HepG2 (cell line): ENCODE data around the gene STK40. TPM values are rescaled to one million over a fixed set of nuclear protein-coding genes. Genes with fewer than 3 reads are reported as not detected.

Source experiments
- ATAC-seq: fragments of 200-7000 bp; cut with Tn5 transposase; 3 replicates; pipeline ENCODE4 v1.9.1; 2020; ENCODE audit warnings: mild to moderate bottlenecking, moderate library complexity
- BruUV-seq: library from RNA; stranded (reverse); fragments of 400-500 nt; replicated peaks from 2 replicates; lab custom pipeline; 2021; lab: Mats Ljungman, UMichigan
- CTCF ChIA-PET: fragments of 300-600 bp; formaldehyde crosslinking; extraction: SDS; loops from one replicate; lab custom pipeline; 2021; ENCODE audit warnings: low total read pairs, inconsistent platforms, low intra/inter-chr PET ratio; lab: Yijun Ruan, JAX
- POLR2A ChIA-PET: fragments of 350-600 bp; sonication (Branson Sonifier 250); formaldehyde crosslinking; loops from one replicate; lab custom pipeline; 2020; ENCODE audit warnings: antibody characterized with exemption, inconsistent platforms; lab: Yijun Ruan, JAX
- DNase-seq: peaks from one replicate; pipeline ENCODE4 v3.0.0-alpha.2; 2015; ENCODE audit warnings: low spot score
- FAIRE-seq: peaks from 3 replicates; lab custom pipeline; 2011; peaks lifted over from hg19 to GRCh38; lab: Jason Lieb, UNC
- H2AFZ ChIP-seq: one replicate; pipeline ENCODE4 v1.6.1; 2011; ENCODE audit warnings: low read length, inconsistent platforms
- H3K27ac ChIP-seq: fragments of 300-600 bp; 3 replicates; pipeline ENCODE4 v1.8.0; 2011; ENCODE audit warnings: mixed run types, mild to moderate bottlenecking, mixed read lengths, low read length, inconsistent platforms; ENCODE audit not compliant: insufficient read depth; ENCODE audit errors: extremely low read length
- H3K27me3 ChIP-seq, 2 experiments: fragments of 200-600 bp in 1 of 2; 2 replicates in 1 of 2; 3 replicates in 1 of 2; pipeline versions ENCODE4 v1.6.0 to v1.8.0; 2011; ENCODE audit warnings: low read length in 2 of 2, mild to moderate bottlenecking in 2 of 2, moderate library complexity in 2 of 2, inconsistent platforms in 1 of 2; ENCODE audit not compliant: insufficient read depth in 2 of 2, control insufficient read depth in 1 of 2
- H3K36me3 ChIP-seq, 2 experiments: fragments of 200-600 bp in 1 of 2; replicated peaks in 1 of 2; 2 replicates in 1 of 2; 3 replicates in 1 of 2; pipeline versions ENCODE4 v1.5.1 to v1.8.0; 2011; ENCODE audit warnings: low read length in 2 of 2, inconsistent platforms in 1 of 2; ENCODE audit not compliant: insufficient read depth in 2 of 2, control insufficient read depth in 1 of 2
- H3K4me1 ChIP-seq: 2 replicates; pipeline ENCODE4 v1.5.1; 2012; ENCODE audit warnings: low read length, inconsistent platforms; ENCODE audit not compliant: insufficient read depth
- H3K4me2 ChIP-seq: 2 replicates; pipeline ENCODE4 v1.6.0; 2011; ENCODE audit warnings: low read depth, low read length, inconsistent platforms
- H3K4me3 ChIP-seq, 3 experiments: fragments of 200-600 bp in 1 of 3; sonication (generic), shearing (Covaris generic) in 1 of 3; replicated peaks in 1 of 3; 2 replicates each; pipeline ENCODE4 v1.5.1; 2011 to 2016; ENCODE audit warnings: low read length in 3 of 3, inconsistent platforms in 2 of 3, low read depth in 2 of 3, mild to moderate bottlenecking in 2 of 3, control low read depth in 1 of 3, mixed read lengths in 1 of 3; ENCODE audit not compliant: insufficient read depth in 1 of 3
- H3K79me2 ChIP-seq: one replicate; pipeline ENCODE4 v1.6.1; 2011; ENCODE audit warnings: low read length, inconsistent platforms; ENCODE audit not compliant: insufficient read depth
- H3K9ac ChIP-seq: 2 replicates; pipeline ENCODE4 v1.6.0; 2011; ENCODE audit warnings: mild to moderate bottlenecking, low read depth, low read length, inconsistent platforms; ENCODE audit not compliant: insufficient read depth
- H3K9me3 ChIP-seq: 2 replicates; pipeline ENCODE4 v1.5.1; 2012; ENCODE audit warnings: mild to moderate bottlenecking, low read length
- H4K20me1 ChIP-seq: 2 replicates; pipeline ENCODE4 v1.6.0; 2011; ENCODE audit warnings: inconsistent platforms, mild to moderate bottlenecking, low read length, moderate library complexity; ENCODE audit not compliant: insufficient read depth
- FOXK2 ChIP-seq: fragments of 450-650 bp; IDR thresholded peaks from 2 replicates; pipeline ENCODE4 v1.6.1; 2016
- GRHL1 ChIP-seq: sonication (generic); formaldehyde crosslinking; conservative IDR thresholded peaks from 2 replicates; pipeline ENCODE4 v1.8.0; 2022; ENCODE audit warnings: missing genetic modification reagents
- JUND ChIP-seq: sonication (generic); formaldehyde crosslinking; IDR thresholded peaks from 2 replicates; pipeline ENCODE4 v1.8.0; 2022; ENCODE audit warnings: mild to moderate bottlenecking, missing genetic modification reagents
- RFX5 ChIP-seq: IDR thresholded peaks from 2 replicates; pipeline ENCODE4 v1.6.1; 2011; ENCODE audit warnings: low read depth, low read length, improper control_type of control experiment
- ZFP36L1 ChIP-seq: sonication (generic); formaldehyde crosslinking; IDR thresholded peaks from 2 replicates; pipeline ENCODE4 v1.8.0; 2022; ENCODE audit warnings: mild to moderate bottlenecking, missing genetic modification reagents, moderate library complexity
- ZKSCAN1 ChIP-seq: fragments of 150-350 bp; IDR thresholded peaks from 2 replicates; pipeline ENCODE4 v1.6.1; 2014; ENCODE audit warnings: low read length
- ZNF260 ChIP-seq: sonication (generic); formaldehyde crosslinking; IDR thresholded peaks from 2 replicates; pipeline ENCODE4 v1.4.0; 2020; ENCODE audit warnings: missing genetic modification reagents, low read depth, mild to moderate bottlenecking, borderline replicate concordance
- ZNF296 ChIP-seq: sonication (generic); formaldehyde crosslinking; conservative IDR thresholded peaks from 2 replicates; pipeline ENCODE4 v1.5.0; 2020; ENCODE audit warnings: mild to moderate bottlenecking, missing genetic modification reagents
- WGBS: methylation state at CpG from one replicate; pipeline ENCODE4 v1.1.6; 2017; ENCODE audit warnings: low lambda C conversion rate; 5-methylcytosine and 5-hydroxymethylcytosine counted together
- in situ Hi-C: cut with HindIII; loops from 2 replicates; pipeline ENCODE4 v1.10.0; 2017; ENCODE audit warnings: low pct_unique_long_range_greater_than_20kb; ENCODE audit not compliant: extremely low pct_ligation_motif_present
- intact Hi-C: fragments of 100-400 bp; cut with micrococcal nuclease; formaldehyde crosslinking; loops from one replicate; pipeline ENCODE4 v1.10.0; 2022; ENCODE audit not compliant: unreplicated experiment
- polyA plus RNA-seq, 8 experiments: library from polyadenylated mRNA; depleted of rRNA in 3 of 8; stranded (reverse) in 7 of 8; unstranded in 1 of 8; fragments of >200 nt; fragmentation: Illumina TruSeq in 4 of 8; extraction: Trizol in 4 of 8; gene quantifications; 2 replicates each; pipeline versions ENCODE4 v1.2.1 to v1.2.3, GENCODE V29; 2011 to 2016; ENCODE audit warnings: low read depth in 4 of 8, missing spikeins in 1 of 8, mixed read lengths in 1 of 8; ENCODE audit not compliant: insufficient read depth in 1 of 8
- total RNA-seq, 5 experiments: library from RNA; depleted of rRNA; stranded (reverse); fragments of >200 nt; fragmentation: Illumina TruSeq; extraction: Trizol; gene quantifications; 2 replicates each; pipeline ENCODE4 v1.2.3, GENCODE V29; 2016; ENCODE audit warnings: low read depth in 1 of 5
- TF ChIP-seq, protein P1 (sequence below): sonication (generic); formaldehyde crosslinking; conservative IDR thresholded peaks from 2 replicates; pipeline ENCODE4 v1.8.1; 2023; ENCODE audit warnings: missing genetic modification reagents

STK40 gene
- total and polyA plus RNA-seq, 2 of the 13 experiments (the other 11 are each of a cell fraction or from before 2014, with no cell fraction given) = 33.8 to 35.1 TPM

- TF ChIP-seq GRHL1 (CRISPR knock-in tag) = no peak
- TF ChIP-seq, protein P1, sequence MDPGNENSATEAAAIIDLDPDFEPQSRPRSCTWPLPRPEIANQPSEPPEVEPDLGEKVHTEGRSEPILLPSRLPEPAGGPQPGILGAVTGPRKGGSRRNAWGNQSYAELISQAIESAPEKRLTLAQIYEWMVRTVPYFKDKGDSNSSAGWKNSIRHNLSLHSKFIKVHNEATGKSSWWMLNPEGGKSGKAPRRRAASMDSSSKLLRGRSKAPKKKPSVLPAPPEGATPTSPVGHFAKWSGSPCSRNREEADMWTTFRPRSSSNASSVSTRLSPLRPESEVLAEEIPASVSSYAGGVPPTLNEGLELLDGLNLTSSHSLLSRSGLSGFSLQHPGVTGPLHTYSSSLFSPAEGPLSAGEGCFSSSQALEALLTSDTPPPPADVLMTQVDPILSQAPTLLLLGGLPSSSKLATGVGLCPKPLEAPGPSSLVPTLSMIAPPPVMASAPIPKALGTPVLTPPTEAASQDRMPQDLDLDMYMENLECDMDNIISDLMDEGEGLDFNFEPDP = no peak
- TF ChIP-seq ZKSCAN1 = no peak
- TF ChIP-seq ZFP36L1 (CRISPR knock-in tag) = no peak
- no peak for TF ChIP-seq ZNF260 (CRISPR knock-in tag)
- TF ChIP-seq RFX5 = no peak
- no peak for TF ChIP-seq FOXK2
- TF ChIP-seq JUND (CRISPR knock-in tag) = no peak
Observed at GRCh38 chr1:36359911-36360550, 25.7 kb downstream of the STK40 start (continued).

- in situ Hi-C loops = no loop called here
- no peak overlapping the region for H2AFZ ChIP-seq
- peaks cover 31 to 64% of the 10 kb centered on the region in 2 experiments for H3K36me3 ChIP-seq
- TF ChIP-seq ZNF296 (CRISPR knock-in tag) = no peak
- TF ChIP-seq, all 625 proteins: peak for 0
- ATAC-seq (no peak), DNase-seq (no peak), FAIRE-seq (no peak)
- Histone ChIP-seq H3K79me2 (no peaks in the 10 kb centered on the region), H3K9ac (no peak overlapping the region), H3K27me3 (no peaks in the 10 kb centered on the region), H4K20me1 (no peaks in the 10 kb centered on the region), H3K4me3 (no peak overlapping the region), H3K9me3 (no peaks in the 10 kb centered on the region), H3K4me2 (no peak overlapping the region), H3K27ac (no peak overlapping the region), H3K4me1 (peaks cover 16% of the 10 kb centered on the region; the same call in 1 of the 2 replicates)
- intact Hi-C loops = no loop called here
- no TSS peak for BruUV-seq
- ChIA-PET POLR2A (no interaction called here), CTCF (no interaction called here)
- 98% methylated on average over 4 of the region's 5 CpGs for WGBS
Observed at GRCh38 chr1:36359383-36359782, 26.3 kb downstream of the STK40 start.
